Stimulated activated CD8-positive, alpha-beta memory T cell treated with anti-CD3 and anti-CD28 coated beads, Interleukin-4, amount 100 ng/mL, for 4 hours (primary cell): Measurements from ENCODE around the gene SYT8.
"Not testable (repeated sequence)": the region's sequence is repeated elsewhere in the genome, so short reads cannot be mapped to it uniquely, and the experiment has no call there.

Experiments
- DNase-seq, 2 donors: peaks; one replicate each; pipeline ENCODE4 v3.0.0-alpha.2; 2020; ENCODE audit warnings: low read depth in 2 of 2, low spot score in 1 of 2

SYT8 gene

GRCh38 chr11:1871531-1871930 is 36.7 kb downstream of the SYT8 start:
- no peak for DNase-seq

DNA sequence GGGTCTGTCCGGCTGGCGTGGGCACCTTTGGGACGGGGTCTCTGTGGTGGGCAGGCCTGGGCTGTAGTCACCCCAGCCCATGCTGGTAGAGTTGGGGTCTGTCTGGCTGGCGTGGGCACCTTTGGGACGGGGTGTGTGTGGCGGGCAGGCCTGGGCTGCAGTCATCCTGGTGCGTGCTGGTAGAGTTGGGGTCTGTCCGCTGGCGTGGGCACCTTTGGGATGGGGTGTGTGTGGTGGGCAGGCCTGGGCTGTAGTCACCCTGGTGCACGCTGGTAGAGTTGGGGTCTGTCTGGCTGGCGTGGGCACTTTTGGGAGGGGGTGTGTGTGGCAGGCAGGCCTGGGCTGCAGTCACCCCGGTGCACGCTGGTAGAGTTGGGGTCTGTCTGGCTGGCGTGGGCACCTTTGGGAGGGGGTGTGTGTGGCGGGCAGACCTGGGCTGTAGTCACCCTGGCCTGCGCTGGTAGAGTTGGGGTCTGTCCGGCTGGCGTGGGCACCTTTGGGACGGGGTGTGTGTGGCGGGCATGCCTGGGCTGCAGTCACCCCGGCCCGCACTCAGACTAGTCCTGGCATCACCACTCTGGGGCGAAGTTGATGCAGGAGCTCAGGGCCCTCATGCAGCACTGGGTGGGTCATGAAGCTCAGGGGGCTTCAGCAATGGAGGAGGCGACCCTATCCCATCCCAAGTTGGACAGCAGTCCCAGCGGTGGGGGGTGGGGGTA is 37.6 kb downstream of the SYT8 start:
- DNase-seq = no peak

GRCh38 chr11:1873048-1873812 is 38.4 kb downstream of the SYT8 start:
- no peak for DNase-seq

GRCh38 chr11:1873813-1874150 is 39.0 kb downstream of the SYT8 start:
- not testable (repeated sequence) for DNase-seq

DNA sequence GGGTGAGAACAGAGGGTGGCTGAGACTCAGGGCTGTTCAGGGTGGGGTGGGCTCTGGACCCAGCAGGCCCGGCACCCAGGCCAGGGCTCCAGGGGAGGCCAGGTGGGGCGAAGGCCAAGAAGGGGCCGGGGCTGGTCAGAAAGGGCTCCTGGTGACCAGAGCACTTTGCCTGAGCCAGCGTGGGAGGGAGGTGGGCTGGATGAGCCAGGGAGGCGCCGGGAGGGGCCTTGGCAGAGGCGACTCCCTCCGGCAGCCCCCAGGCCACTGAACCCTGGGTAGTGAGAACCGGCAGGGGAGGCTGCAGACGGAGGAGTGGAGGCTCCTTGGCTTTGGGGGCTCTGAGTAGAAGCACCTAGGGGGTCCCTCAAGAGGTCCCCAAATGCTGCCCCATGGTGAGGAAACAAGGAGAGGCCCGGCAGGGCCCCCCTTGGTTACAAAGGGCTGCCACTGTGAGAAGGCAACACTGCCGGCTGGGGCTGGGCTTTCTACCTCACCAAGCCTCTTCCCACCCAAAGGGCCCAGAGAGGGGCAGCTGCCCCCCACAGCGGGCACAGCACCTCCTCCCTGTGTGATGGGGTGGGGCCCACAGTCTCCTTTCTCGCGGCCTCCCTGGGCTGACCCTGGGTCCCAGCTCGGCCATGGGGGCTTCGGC is 39.8 kb downstream of the SYT8 start:
- DNase-seq = not testable (repeated sequence)

DNA sequence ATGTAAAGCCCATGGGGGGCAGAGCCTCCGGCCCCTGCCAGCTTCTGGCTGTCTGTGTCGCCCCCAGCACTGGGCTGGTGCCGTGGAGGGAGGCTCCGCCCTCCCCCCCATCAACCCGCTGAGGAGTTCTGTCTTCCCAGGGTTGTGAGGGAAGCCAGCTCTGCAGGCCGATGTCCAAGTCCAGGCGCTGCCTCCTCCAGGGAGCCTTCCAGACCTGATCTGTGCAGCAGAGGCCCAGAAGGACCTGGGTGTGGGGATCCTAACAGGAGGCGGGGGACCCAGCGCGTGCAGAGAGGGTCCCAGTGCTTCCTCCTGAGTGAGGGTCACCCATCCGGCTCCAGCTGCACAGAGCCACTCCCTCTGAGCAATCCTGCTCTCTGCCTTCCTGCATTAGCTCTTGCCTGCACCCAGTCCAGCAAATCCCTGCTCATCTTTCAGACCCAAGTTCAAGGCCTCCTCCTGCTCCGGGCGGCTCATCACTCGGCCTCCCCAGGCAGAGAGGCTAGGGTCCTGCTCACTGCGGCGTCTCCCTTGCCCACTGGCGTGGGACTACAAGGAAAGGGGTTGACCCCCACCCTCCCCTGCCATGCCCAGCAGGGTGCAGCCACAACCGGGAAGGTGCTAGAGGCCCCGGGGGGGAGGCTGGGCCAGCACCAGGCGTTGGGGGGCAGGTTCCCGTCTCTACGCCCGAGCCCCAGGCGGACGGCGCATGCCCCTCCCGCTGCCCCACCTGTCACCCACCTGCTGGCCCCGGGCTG is 40.5 kb downstream of the SYT8 start:
- DNase-seq = no peak

GRCh38 chr11:1875851-1876301 is 41.1 kb downstream of the SYT8 start:
- not testable (repeated sequence) for DNase-seq

DNA sequence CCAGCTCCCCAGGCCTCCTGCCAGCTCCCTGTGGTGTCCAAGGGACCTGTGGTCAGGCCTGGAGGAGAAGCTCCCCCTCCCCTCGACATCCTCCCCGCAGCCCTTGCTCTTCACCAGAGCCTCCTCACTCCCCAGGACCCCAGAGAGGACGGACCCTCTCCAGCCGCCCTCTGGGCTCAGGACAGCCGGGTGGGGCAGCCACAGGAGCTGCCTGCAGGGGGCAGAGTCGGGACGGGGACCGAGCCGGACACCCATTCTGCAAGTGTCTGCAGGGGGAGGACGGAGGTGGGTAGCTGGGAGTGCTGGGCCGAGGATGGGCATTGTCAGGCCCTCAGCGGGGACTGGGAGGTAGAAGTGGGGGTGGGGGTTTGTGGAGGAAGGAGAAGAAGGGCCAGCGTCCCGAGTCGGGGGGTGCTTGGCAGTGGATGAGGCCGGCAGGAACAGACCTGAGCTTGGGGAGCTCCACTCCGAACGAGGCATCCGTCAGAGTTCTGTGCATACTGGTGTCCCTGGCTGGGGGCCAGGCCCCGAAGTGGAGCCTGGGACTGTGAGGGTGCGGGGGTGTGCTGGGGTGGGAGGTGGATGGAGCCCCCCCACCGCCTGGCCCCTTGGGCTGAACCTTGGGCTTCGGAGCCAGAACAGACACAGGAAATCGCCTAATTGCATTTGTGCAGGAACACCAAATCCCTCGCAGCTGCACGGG is 41.7 kb downstream of the SYT8 start:
- no peak for DNase-seq

GRCh38 chr11:1877211-1878136 is 42.7 kb downstream of the SYT8 start:
- DNase-seq = no peak

DNA sequence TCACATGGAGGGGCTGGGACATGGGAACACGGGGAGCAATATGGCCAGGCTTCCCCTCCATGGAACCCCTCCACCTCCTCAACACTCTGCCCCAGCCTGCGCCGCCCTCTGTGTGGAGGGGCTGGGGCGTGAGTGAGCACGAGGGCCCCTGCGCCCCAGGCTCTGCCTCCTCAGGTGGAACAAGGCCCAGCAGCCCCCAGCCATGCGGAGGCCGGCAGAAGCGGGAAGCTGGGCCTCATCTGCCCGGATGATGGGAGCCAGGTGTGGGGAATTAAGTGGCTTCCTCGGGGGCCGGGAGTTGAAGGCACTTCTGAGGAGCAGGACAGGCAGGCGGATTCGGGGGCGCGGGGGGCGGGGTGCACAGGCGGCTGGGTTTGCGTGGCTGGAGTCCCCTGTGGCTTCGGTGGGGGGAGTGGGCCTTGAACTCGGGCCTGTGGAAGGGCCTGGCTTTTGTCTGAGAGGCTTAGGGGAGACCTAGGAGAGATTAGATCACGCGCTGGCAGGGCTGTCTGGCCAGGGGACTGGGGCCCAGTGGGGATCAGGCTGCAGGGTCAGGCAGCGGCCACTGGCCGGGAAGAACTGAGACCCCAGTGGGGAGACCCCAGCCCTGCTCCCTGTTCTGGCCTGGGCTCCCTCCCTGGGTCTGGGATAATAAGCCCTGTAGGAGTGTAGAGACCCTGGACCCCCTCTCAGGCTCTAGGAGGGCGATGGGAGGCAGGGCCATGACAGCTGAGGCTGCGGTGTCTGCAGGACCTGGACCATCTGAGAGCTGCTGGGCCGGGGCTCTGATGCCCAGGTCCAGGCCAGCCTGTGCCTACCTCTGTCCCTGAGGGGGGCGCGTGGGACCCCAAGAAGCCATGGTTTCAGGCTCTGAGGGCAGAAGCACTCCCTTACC is 43.6 kb downstream of the SYT8 start:
- DNase-seq = no peak

DNA sequence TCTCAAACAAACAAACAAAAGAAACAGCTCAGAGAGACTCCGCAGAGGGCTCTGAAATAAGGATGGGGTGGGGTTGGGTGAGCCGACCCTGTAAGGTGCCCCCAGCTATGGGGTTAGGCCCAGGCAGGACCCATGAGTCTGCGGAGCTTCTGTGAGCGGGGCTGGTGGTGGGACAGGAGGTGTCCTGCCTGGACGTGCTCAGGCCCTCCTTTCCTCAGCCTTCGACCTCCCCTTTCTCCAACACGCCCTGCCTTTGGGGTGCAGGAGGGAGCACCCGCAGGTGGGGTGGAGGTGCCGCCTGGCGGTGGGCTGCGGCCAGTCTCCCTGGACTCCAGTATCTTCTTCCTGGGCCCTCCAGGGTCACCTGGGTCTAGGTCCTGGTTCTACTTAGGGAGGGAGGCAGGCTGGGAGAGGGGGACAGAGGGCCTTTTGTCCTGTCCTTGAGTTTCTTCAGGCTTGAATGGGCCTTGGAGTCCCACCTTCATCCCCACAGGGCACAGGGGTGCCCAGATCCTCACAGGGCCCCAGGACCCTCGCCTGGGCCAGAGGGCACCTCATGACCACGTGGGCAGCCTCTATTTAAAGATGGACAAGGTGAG is 44.7 kb downstream of the SYT8 start:
- DNase-seq = no peak

DNA sequence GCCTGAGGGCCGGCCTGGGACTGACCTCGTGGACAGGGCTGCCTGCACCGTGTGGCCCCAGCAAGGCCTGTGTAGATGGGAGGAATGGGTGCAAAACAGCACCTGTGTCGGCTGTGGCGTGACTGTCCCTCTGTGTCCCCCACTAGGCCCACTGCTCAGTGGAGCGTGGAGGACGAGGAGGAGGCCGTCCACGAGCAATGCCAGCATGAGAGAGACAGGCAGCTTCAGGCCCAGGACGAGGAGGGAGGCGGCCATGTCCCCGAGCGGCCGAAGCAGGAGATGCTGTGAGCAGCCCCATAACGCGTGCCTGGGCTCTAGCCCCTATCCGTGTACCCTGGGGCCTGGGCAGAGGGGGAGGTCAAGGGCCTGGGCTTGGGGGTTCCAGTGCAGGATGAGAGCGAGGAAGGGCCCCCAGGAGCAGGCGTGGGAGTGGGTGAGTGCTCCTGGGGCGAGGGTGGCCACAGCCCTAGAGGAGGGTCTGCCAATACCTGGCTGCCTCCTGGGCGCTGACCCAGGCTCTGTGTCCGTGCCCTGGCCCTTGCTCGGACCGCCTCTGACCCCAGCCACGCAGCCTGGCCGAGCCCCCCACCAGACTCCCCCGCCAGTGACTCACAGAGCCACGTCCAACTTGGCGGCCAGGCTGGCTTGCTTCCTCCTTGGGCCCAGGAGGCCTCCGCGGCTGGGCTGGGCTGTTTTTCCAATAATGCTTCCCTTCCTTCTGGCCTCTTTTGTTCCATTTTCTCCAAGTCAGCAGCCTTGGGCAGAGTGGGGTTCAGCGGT is 45.3 kb downstream of the SYT8 start:
- DNase-seq = no peak

DNA sequence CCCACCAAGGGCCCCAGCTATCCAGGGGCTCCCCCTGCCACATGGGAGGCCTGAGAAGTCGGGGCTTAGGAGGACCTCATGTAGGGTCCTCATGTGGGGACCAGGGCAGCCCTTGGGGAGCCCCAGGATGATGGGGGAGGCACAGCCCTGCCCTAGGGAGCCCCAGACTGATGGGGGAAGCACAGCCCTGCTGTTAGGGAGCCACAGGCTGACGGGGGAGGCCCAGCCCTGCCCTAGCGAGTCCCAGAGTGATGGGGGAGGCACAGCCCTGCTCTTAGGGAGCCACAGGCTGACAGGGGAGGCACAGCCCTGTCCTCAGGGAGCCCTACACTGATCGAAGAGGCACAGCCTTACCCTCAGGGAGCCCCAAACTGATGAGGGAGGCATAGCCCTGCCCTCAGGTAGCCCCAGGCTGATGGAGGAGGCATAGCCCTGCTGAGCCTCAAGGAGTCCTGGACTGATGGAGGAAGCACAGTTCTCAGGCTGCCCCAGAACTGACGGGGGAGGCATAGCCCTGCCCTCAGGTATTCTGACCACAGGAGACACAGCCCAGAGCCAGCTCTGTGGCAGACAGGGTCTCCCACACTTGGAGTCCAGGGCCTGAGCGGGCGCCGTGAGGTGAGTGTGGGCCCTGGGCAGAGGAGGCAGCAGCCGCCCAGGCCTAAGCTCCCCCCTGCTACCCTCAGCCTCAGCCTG is 46.1 kb downstream of the SYT8 start:
- no peak for DNase-seq

DNA sequence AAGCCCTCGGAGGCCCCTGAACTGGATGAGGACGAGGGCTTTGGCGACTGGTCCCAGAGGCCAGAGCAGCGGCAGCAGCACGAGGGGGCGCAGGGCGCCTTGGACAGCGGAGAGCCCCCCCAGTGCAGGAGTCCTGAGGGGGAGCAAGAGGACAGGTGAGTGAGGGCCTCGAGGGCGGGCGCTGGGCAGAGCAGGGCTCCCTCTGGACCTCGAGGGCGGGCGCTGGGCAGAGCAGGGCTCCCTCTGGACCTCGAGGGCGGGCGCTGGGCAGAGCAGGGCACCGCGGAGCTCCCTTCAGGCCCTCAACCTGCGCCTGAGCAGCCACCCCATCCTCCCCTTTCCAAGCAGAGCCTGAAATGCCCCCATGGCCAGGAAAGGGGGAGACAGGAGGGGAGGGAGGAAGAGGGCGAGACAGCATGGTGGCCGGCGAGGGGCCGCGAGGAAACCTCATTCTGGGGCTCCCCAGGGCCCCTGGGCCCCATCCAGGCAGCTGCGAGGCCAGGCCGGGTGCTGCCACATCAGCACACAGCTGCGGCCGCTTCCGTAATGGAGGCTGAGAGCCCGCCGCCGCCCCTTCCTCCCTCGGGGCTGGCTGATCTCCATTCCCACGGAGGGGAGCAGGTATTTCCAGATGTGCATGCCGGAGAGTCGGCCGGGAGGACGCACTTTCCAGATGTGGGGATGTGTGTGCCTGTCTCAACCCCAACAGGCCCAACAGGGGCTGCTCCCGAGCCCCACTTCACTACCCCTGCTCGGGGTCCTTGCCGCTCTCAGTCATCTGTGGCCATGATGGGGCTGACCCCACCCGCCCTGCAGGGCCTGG is 46.9 kb downstream of the SYT8 start:
- no peak for DNase-seq

- peak; percentile 47 to 58 for DNase-seq
Observed at GRCh38 chr11:1882265-1883238, 47.8 kb downstream of the SYT8 start.
